ENCODE data around the gene DYNC1I1. TPM values are rescaled to one million over a fixed set of nuclear protein-coding genes. Genes with fewer than 3 reads are reported as not detected.

The DYNC1I1 gene
- total and polyA plus RNA-seq, 2 experiments from 2014 or later, result 1.4 to 4.1 TPM

DNA sequence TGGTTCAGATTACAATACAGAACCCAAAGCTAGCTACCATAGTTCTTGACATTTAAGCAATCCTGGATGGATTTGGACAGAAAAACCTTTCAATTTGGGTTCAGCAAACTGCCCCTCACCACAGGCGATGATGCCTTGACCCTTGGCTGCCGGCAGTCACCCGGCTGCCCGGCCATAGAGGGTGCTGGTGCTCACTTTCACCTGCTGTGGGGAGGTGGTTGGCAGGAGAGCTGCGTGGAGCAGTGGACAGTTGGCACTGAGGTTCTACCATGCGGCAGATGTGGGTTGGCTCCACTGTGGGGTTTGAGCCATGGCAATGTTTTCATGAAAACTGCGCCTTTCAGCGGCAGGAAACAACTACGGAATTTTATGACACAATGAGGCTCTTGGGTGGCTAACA, 99.5 kb downstream of the DYNC1I1 start:
- H4K20me1 ChIP-seq (replicated peaks; ENCODE audit: insufficient read depth), result no peaks in the 10 kb centered on the region
- no peak for DNase-seq (ENCODE audit: low spot score)

More for the DNA sequence above, 99.5 kb downstream of the DYNC1I1 start:
- Histone ChIP-seq H3K79me2 (replicated peaks; ENCODE audit: insufficient read depth) (no peaks in the 10 kb centered on the region), H3F3A (replicated peaks; ENCODE audit: low read depth) (no peaks in the 10 kb centered on the region), H3K36me3 (ENCODE audit: insufficient read depth) (no peaks in the 10 kb centered on the region), H3K4me3 (no peak overlapping the region), H3K27ac (ENCODE audit: low read depth) (no peak overlapping the region), H3K27me3 (ENCODE audit: insufficient read depth) (no peaks in the 10 kb centered on the region), H2AFZ (no peak overlapping the region), H3K4me1 (ENCODE audit: insufficient read depth) (0 out of 2 replicates have a peak, but pooled peaks cover 4% of the 10 kb centered on the region), H3K4me2 (no peak overlapping the region), H3K9me2 (ENCODE audit: insufficient read depth) (no peaks in the 10 kb centered on the region)
- ATAC-seq, result no peak
- H3K4me3 Mint-ChIP-seq, result no peak overlapping the region
- peaks cover 1% of the 10 kb centered on the region for H3K27me3 Mint-ChIP-seq (ENCODE audit: insufficient read depth, low read depth, poor library complexity)
- no peak overlapping the region for H3K27ac Mint-ChIP-seq
- H3K4me1 Mint-ChIP-seq, result peaks cover 7% of the 10 kb centered on the region
- TF ChIP-seq EZH2phosphoT487 (IDR thresholded peaks at IDR 0.05; ENCODE audit: unreplicated experiment) (no peak), ZNF331 (CRISPR knock-in tag; IDR thresholded peaks at IDR 0.05; ENCODE audit: low read depth) (no peak), CREB1 (CRISPR knock-in tag; IDR thresholded peaks at IDR 0.05; ENCODE audit: low read depth) (no peak), POLR2AphosphoS5 (IDR thresholded peaks at IDR 0.05; ENCODE audit: low read depth) (no peak), STAT1 (IDR thresholded peaks at IDR 0.05; ENCODE audit: unreplicated experiment) (no peak), ZNF114 (CRISPR knock-in tag; IDR thresholded peaks at IDR 0.05) (no peak), EZH2 (IDR thresholded peaks at IDR 0.05; ENCODE audit: low read depth, unreplicated experiment) (no peak), JUNB (IDR thresholded peaks at IDR 0.05; ENCODE audit: unreplicated experiment) (no peak), NANOG (IDR thresholded peaks at IDR 0.05; ENCODE audit: borderline replicate concordance) (no peak)
- TF ChIP-seq, protein P1, sequence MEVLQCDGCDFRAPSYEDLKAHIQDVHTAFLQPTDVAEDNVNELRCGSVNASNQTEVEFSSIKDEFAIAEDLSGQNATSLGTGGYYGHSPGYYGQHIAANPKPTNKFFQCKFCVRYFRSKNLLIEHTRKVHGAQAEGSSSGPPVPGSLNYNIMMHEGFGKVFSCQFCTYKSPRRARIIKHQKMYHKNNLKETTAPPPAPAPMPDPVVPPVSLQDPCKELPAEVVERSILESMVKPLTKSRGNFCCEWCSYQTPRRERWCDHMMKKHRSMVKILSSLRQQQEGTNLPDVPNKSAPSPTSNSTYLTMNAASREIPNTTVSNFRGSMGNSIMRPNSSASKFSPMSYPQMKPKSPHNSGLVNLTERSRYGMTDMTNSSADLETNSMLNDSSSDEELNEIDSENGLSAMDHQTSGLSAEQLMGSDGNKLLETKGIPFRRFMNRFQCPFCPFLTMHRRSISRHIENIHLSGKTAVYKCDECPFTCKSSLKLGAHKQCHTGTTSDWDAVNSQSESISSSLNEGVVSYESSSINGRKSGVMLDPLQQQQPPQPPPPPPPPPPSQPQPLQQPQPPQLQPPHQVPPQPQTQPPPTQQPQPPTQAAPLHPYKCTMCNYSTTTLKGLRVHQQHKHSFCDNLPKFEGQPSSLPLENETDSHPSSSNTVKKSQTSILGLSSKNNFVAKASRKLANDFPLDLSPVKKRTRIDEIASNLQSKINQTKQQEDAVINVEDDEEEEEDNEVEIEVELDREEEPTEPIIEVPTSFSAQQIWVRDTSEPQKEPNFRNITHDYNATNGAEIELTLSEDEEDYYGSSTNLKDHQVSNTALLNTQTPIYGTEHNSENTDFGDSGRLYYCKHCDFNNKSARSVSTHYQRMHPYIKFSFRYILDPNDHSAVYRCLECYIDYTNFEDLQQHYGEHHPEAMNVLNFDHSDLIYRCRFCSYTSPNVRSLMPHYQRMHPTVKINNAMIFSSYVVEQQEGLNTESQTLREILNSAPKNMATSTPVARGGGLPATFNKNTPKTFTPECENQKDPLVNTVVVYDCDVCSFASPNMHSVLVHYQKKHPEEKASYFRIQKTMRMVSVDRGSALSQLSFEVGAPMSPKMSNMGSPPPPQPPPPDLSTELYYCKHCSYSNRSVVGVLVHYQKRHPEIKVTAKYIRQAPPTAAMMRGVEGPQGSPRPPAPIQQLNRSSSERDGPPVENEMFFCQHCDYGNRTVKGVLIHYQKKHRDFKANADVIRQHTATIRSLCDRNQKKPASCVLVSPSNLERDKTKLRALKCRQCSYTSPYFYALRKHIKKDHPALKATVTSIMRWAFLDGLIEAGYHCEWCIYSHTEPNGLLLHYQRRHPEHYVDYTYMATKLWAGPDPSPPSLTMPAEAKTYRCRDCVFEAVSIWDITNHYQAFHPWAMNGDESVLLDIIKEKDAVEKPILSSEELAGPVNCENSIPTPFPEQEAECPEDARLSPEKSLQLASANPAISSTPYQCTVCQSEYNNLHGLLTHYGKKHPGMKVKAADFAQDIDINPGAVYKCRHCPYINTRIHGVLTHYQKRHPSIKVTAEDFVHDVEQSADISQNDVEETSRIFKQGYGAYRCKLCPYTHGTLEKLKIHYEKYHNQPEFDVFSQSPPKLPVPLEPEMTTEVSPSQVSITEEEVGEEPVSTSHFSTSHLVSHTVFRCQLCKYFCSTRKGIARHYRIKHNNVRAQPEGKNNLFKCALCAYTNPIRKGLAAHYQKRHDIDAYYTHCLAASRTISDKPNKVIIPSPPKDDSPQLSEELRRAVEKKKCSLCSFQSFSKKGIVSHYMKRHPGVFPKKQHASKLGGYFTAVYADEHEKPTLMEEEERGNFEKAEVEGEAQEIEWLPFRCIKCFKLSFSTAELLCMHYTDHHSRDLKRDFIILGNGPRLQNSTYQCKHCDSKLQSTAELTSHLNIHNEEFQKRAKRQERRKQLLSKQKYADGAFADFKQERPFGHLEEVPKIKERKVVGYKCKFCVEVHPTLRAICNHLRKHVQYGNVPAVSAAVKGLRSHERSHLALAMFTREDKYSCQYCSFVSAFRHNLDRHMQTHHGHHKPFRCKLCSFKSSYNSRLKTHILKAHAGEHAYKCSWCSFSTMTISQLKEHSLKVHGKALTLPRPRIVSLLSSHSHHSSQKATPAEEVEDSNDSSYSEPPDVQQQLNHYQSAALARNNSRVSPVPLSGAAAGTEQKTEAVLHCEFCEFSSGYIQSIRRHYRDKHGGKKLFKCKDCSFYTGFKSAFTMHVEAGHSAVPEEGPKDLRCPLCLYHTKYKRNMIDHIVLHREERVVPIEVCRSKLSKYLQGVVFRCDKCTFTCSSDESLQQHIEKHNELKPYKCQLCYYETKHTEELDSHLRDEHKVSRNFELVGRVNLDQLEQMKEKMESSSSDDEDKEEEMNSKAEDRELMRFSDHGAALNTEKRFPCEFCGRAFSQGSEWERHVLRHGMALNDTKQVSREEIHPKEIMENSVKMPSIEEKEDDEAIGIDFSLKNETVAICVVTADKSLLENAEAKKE (CRISPR knock-in tag; IDR thresholded peaks at IDR 0.05), result no peak
- TF ChIP-seq, protein P2, sequence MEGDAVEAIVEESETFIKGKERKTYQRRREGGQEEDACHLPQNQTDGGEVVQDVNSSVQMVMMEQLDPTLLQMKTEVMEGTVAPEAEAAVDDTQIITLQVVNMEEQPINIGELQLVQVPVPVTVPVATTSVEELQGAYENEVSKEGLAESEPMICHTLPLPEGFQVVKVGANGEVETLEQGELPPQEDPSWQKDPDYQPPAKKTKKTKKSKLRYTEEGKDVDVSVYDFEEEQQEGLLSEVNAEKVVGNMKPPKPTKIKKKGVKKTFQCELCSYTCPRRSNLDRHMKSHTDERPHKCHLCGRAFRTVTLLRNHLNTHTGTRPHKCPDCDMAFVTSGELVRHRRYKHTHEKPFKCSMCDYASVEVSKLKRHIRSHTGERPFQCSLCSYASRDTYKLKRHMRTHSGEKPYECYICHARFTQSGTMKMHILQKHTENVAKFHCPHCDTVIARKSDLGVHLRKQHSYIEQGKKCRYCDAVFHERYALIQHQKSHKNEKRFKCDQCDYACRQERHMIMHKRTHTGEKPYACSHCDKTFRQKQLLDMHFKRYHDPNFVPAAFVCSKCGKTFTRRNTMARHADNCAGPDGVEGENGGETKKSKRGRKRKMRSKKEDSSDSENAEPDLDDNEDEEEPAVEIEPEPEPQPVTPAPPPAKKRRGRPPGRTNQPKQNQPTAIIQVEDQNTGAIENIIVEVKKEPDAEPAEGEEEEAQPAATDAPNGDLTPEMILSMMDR (conservative IDR thresholded peaks at IDR 0.05; ENCODE audit: low read depth in 2 of 2), result no peak
- TF ChIP-seq, protein P3, sequence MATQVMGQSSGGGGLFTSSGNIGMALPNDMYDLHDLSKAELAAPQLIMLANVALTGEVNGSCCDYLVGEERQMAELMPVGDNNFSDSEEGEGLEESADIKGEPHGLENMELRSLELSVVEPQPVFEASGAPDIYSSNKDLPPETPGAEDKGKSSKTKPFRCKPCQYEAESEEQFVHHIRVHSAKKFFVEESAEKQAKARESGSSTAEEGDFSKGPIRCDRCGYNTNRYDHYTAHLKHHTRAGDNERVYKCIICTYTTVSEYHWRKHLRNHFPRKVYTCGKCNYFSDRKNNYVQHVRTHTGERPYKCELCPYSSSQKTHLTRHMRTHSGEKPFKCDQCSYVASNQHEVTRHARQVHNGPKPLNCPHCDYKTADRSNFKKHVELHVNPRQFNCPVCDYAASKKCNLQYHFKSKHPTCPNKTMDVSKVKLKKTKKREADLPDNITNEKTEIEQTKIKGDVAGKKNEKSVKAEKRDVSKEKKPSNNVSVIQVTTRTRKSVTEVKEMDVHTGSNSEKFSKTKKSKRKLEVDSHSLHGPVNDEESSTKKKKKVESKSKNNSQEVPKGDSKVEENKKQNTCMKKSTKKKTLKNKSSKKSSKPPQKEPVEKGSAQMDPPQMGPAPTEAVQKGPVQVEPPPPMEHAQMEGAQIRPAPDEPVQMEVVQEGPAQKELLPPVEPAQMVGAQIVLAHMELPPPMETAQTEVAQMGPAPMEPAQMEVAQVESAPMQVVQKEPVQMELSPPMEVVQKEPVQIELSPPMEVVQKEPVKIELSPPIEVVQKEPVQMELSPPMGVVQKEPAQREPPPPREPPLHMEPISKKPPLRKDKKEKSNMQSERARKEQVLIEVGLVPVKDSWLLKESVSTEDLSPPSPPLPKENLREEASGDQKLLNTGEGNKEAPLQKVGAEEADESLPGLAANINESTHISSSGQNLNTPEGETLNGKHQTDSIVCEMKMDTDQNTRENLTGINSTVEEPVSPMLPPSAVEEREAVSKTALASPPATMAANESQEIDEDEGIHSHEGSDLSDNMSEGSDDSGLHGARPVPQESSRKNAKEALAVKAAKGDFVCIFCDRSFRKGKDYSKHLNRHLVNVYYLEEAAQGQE (IDR thresholded peaks at IDR 0.05; ENCODE audit: unreplicated experiment), result no peak
- TF ChIP-seq, protein P4, sequence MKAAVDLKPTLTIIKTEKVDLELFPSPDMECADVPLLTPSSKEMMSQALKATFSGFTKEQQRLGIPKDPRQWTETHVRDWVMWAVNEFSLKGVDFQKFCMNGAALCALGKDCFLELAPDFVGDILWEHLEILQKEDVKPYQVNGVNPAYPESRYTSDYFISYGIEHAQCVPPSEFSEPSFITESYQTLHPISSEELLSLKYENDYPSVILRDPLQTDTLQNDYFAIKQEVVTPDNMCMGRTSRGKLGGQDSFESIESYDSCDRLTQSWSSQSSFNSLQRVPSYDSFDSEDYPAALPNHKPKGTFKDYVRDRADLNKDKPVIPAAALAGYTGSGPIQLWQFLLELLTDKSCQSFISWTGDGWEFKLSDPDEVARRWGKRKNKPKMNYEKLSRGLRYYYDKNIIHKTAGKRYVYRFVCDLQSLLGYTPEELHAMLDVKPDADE (IDR thresholded peaks at IDR 0.05), result no peak
- no peaks in the 10 kb centered on the region for H3K9me3 Mint-ChIP-seq
- H3K36me3 Mint-ChIP-seq (ENCODE audit: low read depth), result no peaks in the 10 kb centered on the region

Measured in GM23338 (cell line).